Measurements from ENCODE around the gene GM2A. TPM values are rescaled to one million over a fixed set of nuclear protein-coding genes. Genes with fewer than 3 reads are reported as not detected.

The GM2A gene
- total and polyA plus RNA-seq, 8 donors = 6.4 to 25.0 (median 10.9) TPM

DNA sequence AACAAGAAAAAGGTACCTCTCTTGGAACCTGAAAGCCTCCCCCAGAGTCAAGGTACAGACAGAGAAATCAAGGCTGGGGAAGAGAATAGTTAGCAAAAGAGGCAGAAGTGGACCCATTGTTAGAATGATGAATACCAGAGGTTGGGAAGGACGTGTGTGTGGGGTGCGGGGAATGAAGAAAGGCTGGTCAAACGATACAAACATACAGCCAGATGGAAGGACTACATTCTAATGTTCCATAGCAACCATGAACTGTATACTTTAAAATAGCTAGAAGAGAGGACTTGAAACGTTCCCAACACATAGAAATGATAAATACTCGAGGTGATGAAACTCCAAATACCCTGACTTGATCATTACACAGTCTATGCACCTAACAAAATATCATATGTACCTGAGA, 36.2 kb upstream of the GM2A start:
- DNase-seq (no peak), FAIRE-seq (no peak), ATAC-seq (no peak)
- Histone ChIP-seq H3K4me1 (peaks cover 2 to 23% (median 4%) of the 10 kb centered on the region in 3 donors), H3K9me3 (no peaks in the 10 kb centered on the region), H3K4me3 (no peak overlapping the region), H3K27me3 (no peaks in the 10 kb centered on the region), H3K36me3 (no peaks in the 10 kb centered on the region), H3K27ac (no peak overlapping the region)
- no peak for TF ChIP-seq CTCF (IDR thresholded peaks at IDR 0.05)
- intact Hi-C loops (cut with DNase I) = no loop called here
- 72 to 74% methylated on average over 5 of the region's 5 CpGs for WGBS, 2 donors

DNA sequence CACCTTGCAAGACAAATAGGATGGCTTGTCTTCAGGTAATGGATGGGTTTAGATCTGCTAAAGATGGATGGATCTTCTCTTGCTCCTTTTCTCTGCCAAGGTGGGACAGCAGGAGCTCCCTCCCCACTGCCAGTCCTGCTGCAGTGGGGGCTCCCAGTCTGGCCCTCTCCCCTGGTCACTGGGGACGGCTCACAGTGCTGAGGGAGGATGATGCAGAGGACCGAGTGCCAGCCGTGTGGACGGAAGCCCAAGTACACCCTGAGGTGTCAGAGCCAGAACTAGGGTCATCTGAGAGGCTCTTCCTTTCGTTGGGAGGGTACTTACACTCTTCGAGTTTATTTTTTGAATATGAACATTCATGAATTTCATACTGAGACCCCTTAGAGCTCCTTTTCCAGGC, 34.8 kb upstream of the GM2A start:
- H3K27me3 ChIP-seq = no peaks in the 10 kb centered on the region
- no peak for FAIRE-seq
- peaks cover 4 to 30% (median 5%) of the 10 kb centered on the region in 3 donors for H3K4me1 ChIP-seq
- 80 to 82% methylated on average over 6 of the region's 6 CpGs for WGBS, 2 donors
- H3K4me3 ChIP-seq = no peak overlapping the region
- no peak for TF ChIP-seq CTCF (IDR thresholded peaks at IDR 0.05)
- H3K36me3 ChIP-seq = no peaks in the 10 kb centered on the region
- no peaks in the 10 kb centered on the region for H3K9me3 ChIP-seq
- DNase-seq = peak in 1 of 6 donors; percentile 25
- intact Hi-C loops (cut with DNase I) = no loop called here
- no peak for ATAC-seq
- no peak overlapping the region for H3K27ac ChIP-seq

GRCh38 chr5:151219138-151219537, 33.8 kb upstream of the GM2A start:
- Histone ChIP-seq H3K9me3 (no peaks in the 10 kb centered on the region), H3K27ac (no peak overlapping the region), H3K27me3 (no peaks in the 10 kb centered on the region), H3K36me3 (no peaks in the 10 kb centered on the region), H3K4me1 (peaks cover 4 to 28% (median 5%) of the 10 kb centered on the region in 3 donors), H3K4me3 (no peak overlapping the region)
- ATAC-seq (no peak), DNase-seq (peak in 1 of 6 donors; percentile 15), FAIRE-seq (no peak)
- 89 to 94% methylated on average over 9 of the region's 9 CpGs for WGBS, 2 donors
- intact Hi-C loops (cut with DNase I) = no loop called here
- no peak for TF ChIP-seq CTCF (IDR thresholded peaks at IDR 0.05)

DNA sequence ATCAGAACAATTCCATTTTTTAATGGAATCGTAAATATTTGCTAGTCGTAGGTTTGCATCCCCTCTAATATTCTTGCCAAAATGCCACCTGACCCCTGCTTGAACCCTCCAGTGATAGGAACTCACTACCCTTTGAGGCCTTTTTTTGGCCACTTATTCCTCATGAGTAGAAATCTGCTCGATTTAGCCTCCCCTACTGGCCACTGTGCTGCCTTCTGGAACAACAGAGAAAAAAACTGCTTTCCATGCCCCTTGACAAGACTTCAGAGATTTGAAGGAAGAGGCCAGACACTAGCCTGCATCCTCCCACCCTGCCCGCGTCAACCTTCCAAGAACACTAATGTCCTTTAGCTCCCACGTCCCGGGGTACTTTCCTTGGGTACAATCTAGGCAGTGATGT, 33.2 kb upstream of the GM2A start:
- no peak for ATAC-seq
- H3K36me3 ChIP-seq = no peaks in the 10 kb centered on the region
- peaks cover 4 to 27% (median 5%) of the 10 kb centered on the region in 3 donors for H3K4me1 ChIP-seq
- no peak overlapping the region for H3K27ac ChIP-seq
- intact Hi-C loops (cut with DNase I) = no loop called here
- H3K27me3 ChIP-seq = no peaks in the 10 kb centered on the region
- WGBS, 2 donors = 77 to 78% methylated on average over 7 of the region's 7 CpGs
- TF ChIP-seq CTCF (IDR thresholded peaks at IDR 0.05) = no peak
- no peak overlapping the region for H3K4me3 ChIP-seq
- peak in 1 of 6 donors; percentile 25 for DNase-seq
- H3K9me3 ChIP-seq = no peaks in the 10 kb centered on the region
- FAIRE-seq = no peak

- DNase-seq (peak in 1 of 6 donors; percentile 41), ATAC-seq (peak in 3 of 4 donors; percentile 24 to 37 (median 35)), FAIRE-seq (no peak)
- intact Hi-C loops (cut with DNase I) = no loop called here
- no peak for TF ChIP-seq CTCF (IDR thresholded peaks at IDR 0.05)
- peak overlapping the region in 2 of 4 donors; percentile 61 to 92 for H3K4me3 ChIP-seq
- no peaks in the 10 kb centered on the region for H3K9me3 ChIP-seq
- H3K4me1 ChIP-seq = peaks cover 4 to 24% (median 5%) of the 10 kb centered on the region in 3 donors
- 44 to 70% methylated on average over 3 of the region's 3 CpGs for WGBS, 2 donors
- no peaks in the 10 kb centered on the region for H3K36me3 ChIP-seq
- no peaks in the 10 kb centered on the region for H3K27me3 ChIP-seq
- H3K27ac ChIP-seq = peak overlapping the region in 3 of 4 donors; percentile 59 to 86 (median 76)
Measured at GRCh38 chr5:151221574-151221973, 31.4 kb upstream of the GM2A start.
